DND-41 (cell line): ENCODE measurements around the gene ATP6V1F.

Experiments used
- ATAC-seq: fragments of 200-7000 bp; cut with Tn5 transposase; 3 replicates; pipeline ENCODE4 v1.9.1; 2021; ENCODE audit warnings: low read depth; ENCODE audit not compliant: insufficient read depth
- DNase-seq: peaks from one replicate; pipeline ENCODE4 v3.0.0-alpha.2; 2020
- H2AFZ ChIP-seq: 2 replicates; pipeline ENCODE4 v1.6.0; 2012; ENCODE audit warnings: low read depth, low read length
- H3K27ac ChIP-seq: 2 replicates; pipeline ENCODE4 v1.5.1; 2012; ENCODE audit warnings: low read length, inconsistent platforms
- H3K27me3 ChIP-seq: fragments of 200-600 bp; sonication (generic); 2 replicates; pipeline ENCODE4 v1.6.0; 2012; ENCODE audit warnings: low read length, mild to moderate bottlenecking, inconsistent platforms; ENCODE audit not compliant: insufficient read depth, poor library complexity
- H3K36me3 ChIP-seq: 2 replicates; pipeline ENCODE4 v1.5.1; 2012; ENCODE audit warnings: low read length, inconsistent platforms; ENCODE audit not compliant: insufficient read depth
- H3K4me1 ChIP-seq: 2 replicates; pipeline ENCODE4 v1.5.1; 2012; ENCODE audit warnings: mild to moderate bottlenecking, low read length; ENCODE audit not compliant: insufficient read depth
- H3K4me2 ChIP-seq: 2 replicates; pipeline ENCODE4 v1.6.0; 2012; ENCODE audit warnings: mild to moderate bottlenecking, moderate library complexity, low read length, inconsistent platforms; ENCODE audit not compliant: insufficient read depth
- H3K4me3 ChIP-seq, 2 experiments: fragments of 200-600 bp in 1 of 2; shearing (Covaris generic) in 1 of 2; 2 replicates each; pipeline ENCODE4 v1.5.1; 2012 to 2016; ENCODE audit warnings: inconsistent platforms in 2 of 2, low read length in 2 of 2, mild to moderate bottlenecking in 2 of 2, low read depth in 1 of 2, moderate library complexity in 1 of 2
- H3K79me2 ChIP-seq: 2 replicates; pipeline ENCODE4 v1.6.0; 2012; ENCODE audit warnings: low read length, inconsistent platforms; ENCODE audit not compliant: insufficient read depth
- H3K9ac ChIP-seq: 2 replicates; pipeline ENCODE4 v1.6.0; 2012; ENCODE audit warnings: low read depth, mild to moderate bottlenecking, inconsistent platforms, low read length, moderate library complexity
- H3K9me3 ChIP-seq: 2 replicates; pipeline ENCODE4 v1.5.1; 2012; ENCODE audit warnings: low read length, moderate library complexity, mild to moderate bottlenecking, inconsistent platforms; ENCODE audit not compliant: insufficient read depth, severe bottlenecking
- H4K20me1 ChIP-seq: 2 replicates; pipeline ENCODE4 v1.6.0; 2012; ENCODE audit warnings: low read length; ENCODE audit not compliant: insufficient read depth
- CTCF ChIP-seq: IDR thresholded peaks from 2 replicates; pipeline ENCODE4 v1.5.1; 2012; ENCODE audit warnings: borderline replicate concordance, low read length, moderate library complexity, mild to moderate bottlenecking; ENCODE audit not compliant: poor library complexity, severe bottlenecking; ENCODE audit errors: extremely low read depth
- EZH2 ChIP-seq: IDR thresholded peaks from 3 replicates; pipeline ENCODE4 v1.6.1; 2012; ENCODE audit warnings: borderline replicate concordance, low read depth, mild to moderate bottlenecking, moderate library complexity, low read length, inconsistent platforms; ENCODE audit not compliant: severe bottlenecking

Gene ATP6V1F

GRCh38 chr7:128875523-128875948 lies 12.9 kb downstream of the ATP6V1F start:
- H3K4me2 ChIP-seq: no peak overlapping the region
- H3K4me1 ChIP-seq: 0 out of 2 replicates have a peak, but pooled peaks cover 4% of the 10 kb centered on the region
- H3K27me3 ChIP-seq: no peaks in the 10 kb centered on the region
- H3K9me3 ChIP-seq: no peaks in the 10 kb centered on the region
- H3K36me3 ChIP-seq: no peaks in the 10 kb centered on the region
- H3K27ac ChIP-seq: no peak overlapping the region
- no peak overlapping the region for H2AFZ ChIP-seq
- H3K4me3 ChIP-seq: no peak overlapping the region
- no peak for DNase-seq
- no peak for TF ChIP-seq EZH2
- no peak for TF ChIP-seq CTCF
- no peak for ATAC-seq
- no peaks in the 10 kb centered on the region for H4K20me1 ChIP-seq
- no peaks in the 10 kb centered on the region for H3K79me2 ChIP-seq
- no peak overlapping the region for H3K9ac ChIP-seq

DNA sequence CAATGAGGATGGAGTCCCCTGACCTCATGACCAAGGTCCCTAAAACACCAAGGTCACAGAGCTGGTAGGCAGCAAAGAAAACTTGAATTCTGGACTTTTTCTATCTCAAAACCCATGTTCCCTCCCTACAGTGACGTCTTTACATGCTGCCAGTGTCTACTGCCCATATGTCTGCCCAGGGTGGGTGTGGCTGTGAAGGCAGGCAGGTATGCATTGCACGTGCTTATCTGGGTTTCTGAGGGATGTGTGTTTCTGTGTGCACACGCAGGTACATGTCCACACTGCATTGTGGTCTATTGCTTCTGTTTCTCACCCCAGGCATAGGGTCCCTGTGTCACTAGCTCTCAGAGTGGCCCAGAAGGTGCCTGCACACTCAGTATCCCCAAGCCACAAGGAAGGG lies 13.5 kb downstream of the ATP6V1F start:
- no peak overlapping the region for H3K4me2 ChIP-seq
- no peak overlapping the region for H3K9ac ChIP-seq
- no peak overlapping the region for H3K4me3 ChIP-seq
- no peak for TF ChIP-seq CTCF
- no peak for TF ChIP-seq EZH2
- ATAC-seq (no peak), DNase-seq (no peak)
- H2AFZ ChIP-seq: no peak overlapping the region
- no peaks in the 10 kb centered on the region for H3K79me2 ChIP-seq
- H3K9me3 ChIP-seq: no peaks in the 10 kb centered on the region
- H3K36me3 ChIP-seq: no peaks in the 10 kb centered on the region
- H3K27me3 ChIP-seq: no peaks in the 10 kb centered on the region
- H3K4me1 ChIP-seq: 0 out of 2 replicates have a peak, but pooled peaks cover 4% of the 10 kb centered on the region
- no peak overlapping the region for H3K27ac ChIP-seq
- H4K20me1 ChIP-seq: no peaks in the 10 kb centered on the region

GRCh38 chr7:128876586-128876977 lies 13.9 kb downstream of the ATP6V1F start:
- TF ChIP-seq CTCF (no peak), EZH2 (no peak)
- no peak for DNase-seq
- Histone ChIP-seq H3K4me3 (no peak overlapping the region), H3K79me2 (no peaks in the 10 kb centered on the region), H3K27ac (no peak overlapping the region), H3K27me3 (no peaks in the 10 kb centered on the region), H3K4me2 (no peak overlapping the region), H2AFZ (no peak overlapping the region), H3K36me3 (no peaks in the 10 kb centered on the region), H3K9ac (no peak overlapping the region), H3K9me3 (no peaks in the 10 kb centered on the region), H4K20me1 (no peaks in the 10 kb centered on the region), H3K4me1 (0 out of 2 replicates have a peak, but pooled peaks cover 4% of the 10 kb centered on the region)
- ATAC-seq: no peak
